Stimulated activated CD4-positive, alpha-beta T cell treated with anti-CD3 and anti-CD28 coated beads, Interleukin-1b, Interleukin-23, amount 100 ng/mL, for 4 hours (primary cell): ENCODE measurements around the gene RPL36.
A peak's percentile ranks its signal among the peaks of the same experiment; 100 is the strongest.

Experiments
- DNase-seq, 2 donors: peaks; one replicate each; pipeline ENCODE4 v3.0.0-alpha.2; 2020; ENCODE audit warnings: low read depth in 2 of 2

The RPL36 gene

DNA sequence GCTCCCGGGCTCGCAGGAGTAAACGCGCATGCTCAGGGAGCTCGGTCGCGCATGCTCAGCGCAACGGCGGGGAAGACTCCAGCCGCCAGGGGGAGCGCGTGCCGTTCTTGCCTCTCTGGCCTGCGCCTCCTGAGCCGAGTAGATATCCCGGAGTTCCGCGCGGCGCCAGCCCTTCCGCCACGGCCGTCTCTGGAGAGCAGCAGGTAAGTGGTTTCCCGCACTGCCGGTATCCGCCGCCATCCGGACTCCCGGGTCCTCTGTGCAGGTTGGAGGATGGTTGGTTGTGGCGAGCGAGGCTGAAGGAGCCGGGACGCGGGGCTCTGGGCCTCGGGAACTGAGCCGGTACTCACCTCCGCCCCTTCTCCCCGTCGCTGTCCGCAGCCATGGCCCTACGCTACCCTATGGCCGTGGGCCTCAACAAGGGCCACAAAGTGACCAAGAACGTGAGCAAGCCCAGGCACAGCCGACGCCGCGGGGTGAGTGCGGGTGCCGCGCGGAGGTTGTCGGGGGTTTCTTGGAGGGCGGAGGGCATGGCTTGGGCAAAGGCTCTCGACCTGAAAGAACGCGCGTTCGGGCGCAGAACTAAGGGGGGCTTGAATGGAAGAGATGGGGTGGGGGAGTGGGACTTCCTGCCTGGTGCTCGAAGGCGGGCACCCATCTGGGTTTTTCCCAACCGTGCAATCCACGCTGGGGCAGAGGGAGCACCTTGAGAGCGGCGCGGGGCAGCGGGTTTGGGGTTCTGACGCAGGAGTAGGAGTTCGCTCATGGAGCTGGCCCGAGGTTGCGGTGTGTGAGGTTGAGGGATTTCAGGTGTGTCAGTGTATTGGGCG, at the start of gene RPL36:
Gene RPL36 (plus strand): TSS at position 171 of the 830 bp plus-strand sequence. CDS start 213 bp downstream, at position 384.
- peak; percentile 99 for DNase-seq

DNA sequence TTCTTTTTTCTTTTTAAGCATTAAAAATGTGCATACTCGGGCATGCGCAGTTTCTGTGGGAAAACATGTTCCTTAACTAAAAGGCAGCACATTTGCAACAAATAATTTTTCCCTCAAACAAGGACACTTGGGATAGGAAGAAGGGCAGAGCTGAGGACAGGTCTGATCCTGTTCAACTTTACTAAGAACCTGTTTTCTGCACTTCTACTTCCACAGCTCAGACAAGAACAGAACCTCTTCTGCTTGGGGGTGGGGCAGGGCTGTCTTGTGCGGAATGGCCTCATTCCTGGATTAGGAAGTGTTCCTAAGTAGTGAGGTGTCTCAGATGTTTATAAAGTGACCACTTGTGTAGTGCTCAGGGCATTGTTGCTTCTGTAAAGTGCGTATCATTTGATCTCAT, 48.9 kb upstream of the RPL36 start:
- no peak for DNase-seq

GRCh38 chr19:5642204-5642603, 47.9 kb upstream of the RPL36 start:
- DNase-seq: no peak

- DNase-seq: no peak
Observed at GRCh38 chr19:5643060-5643459, 47.0 kb upstream of the RPL36 start.

- DNase-seq: no peak
Observed at GRCh38 chr19:5644037-5644436, 46.1 kb upstream of the RPL36 start.

DNA sequence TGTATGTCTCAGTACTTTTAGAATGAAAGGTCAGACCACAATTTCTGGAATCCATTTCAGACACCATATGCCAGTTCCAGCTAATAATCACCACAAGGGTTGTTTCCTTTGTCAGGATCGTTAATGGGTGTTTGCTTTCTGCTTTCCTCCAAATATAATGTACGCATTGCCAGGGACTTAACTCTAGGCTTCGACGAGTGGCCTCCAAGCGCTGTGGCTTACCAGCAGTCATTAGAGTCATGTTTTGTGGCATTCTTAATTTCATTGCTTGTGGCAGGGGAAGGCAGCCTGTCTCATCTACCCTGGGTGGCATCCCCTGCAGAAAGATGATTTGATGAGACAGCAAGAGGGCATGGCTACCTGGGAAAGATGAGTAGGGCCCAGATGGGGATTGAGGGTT, 44.7 kb upstream of the RPL36 start:
- DNase-seq: no peak

- no peak for DNase-seq
Observed at GRCh38 chr19:5646703-5647102, 43.4 kb upstream of the RPL36 start.

- DNase-seq: no peak
Observed at GRCh38 chr19:5648464-5648863, 41.6 kb upstream of the RPL36 start.

DNA sequence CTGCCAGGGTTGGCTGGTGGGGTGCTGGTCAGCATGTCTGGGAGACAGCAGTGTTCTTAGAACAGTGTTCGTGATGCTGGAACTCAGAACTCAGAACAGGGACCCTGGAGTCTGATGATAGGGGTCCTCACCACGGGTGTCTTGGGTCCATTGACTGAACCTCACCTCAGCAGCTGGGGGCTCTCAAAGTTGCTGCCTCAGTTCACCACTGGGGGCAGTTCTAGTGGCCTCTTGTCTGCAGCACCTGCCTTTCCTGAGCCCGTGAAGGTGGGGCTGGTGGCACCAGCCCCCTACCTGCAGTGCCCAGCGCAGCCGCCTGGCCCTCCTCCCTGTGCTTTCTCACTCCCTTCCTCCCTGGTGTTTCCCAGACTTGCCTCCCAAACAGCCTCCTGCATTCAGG, 38.7 kb upstream of the RPL36 start:
- DNase-seq: no peak

DNA sequence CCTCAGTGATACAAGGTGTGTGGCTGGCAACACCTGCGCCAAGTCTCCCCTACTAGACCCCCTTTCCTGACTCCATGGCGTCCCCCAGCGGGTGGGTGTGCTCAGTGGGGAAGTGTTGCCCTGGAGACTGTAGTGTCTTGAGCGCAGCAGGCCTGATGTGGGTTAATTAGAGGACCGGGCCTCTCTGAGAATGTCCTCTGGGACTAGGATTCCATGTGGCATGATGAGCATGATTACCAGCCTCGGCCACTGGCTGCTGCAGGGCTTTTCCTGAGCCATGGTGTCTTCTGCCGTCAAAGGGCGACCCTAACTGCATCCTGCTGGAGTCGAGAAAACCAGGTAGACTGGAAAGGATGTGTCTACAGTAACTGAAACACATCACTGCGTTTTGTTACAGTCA, 37.8 kb upstream of the RPL36 start:
- no peak for DNase-seq

GRCh38 chr19:5654931-5655330, 35.2 kb upstream of the RPL36 start:
- no peak for DNase-seq

DNA sequence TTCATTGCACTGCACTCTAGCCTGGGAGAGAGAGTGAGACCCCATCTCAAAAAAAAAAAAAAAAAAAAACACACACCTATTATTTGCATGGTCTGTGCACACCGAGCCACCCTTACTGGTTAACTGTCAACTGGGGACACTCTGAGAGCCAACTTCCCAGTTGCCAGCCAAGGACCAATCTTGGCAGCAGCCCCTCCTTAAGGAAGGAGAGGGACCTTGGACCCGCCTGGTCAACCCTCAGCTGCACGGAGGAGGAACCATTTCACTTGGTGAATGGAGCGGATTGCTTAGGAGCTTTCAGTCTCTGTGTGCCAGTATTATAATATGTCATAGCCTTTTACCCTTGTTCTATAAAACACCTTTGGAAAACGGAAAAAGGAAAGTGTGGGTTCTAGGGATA, 34.7 kb upstream of the RPL36 start:
- DNase-seq: no peak

- DNase-seq: no peak
Observed at GRCh38 chr19:5661483-5661882, 28.6 kb upstream of the RPL36 start.

DNA sequence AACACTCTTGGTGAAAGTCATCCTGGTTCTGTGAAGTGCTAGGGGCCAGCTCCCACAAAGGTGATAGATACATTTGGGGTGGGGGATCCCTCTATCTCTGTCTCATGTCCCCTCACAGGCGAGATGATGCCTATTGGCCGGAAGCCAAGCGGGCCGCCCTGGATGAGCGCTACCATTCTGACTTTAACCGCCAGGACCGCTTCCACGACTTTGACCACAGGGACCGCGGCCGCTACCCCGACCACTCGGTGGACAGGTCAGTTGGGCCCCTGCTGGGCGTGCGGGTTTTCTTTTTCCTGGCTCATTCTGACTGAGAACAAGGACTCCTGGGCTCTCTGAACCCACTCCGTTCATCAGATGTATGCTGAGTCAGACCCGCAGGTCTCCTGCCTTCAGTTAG, 26.2 kb upstream of the RPL36 start:
- no peak for DNase-seq

GRCh38 chr19:5664515-5664914, 25.6 kb upstream of the RPL36 start:
- DNase-seq: no peak

DNA sequence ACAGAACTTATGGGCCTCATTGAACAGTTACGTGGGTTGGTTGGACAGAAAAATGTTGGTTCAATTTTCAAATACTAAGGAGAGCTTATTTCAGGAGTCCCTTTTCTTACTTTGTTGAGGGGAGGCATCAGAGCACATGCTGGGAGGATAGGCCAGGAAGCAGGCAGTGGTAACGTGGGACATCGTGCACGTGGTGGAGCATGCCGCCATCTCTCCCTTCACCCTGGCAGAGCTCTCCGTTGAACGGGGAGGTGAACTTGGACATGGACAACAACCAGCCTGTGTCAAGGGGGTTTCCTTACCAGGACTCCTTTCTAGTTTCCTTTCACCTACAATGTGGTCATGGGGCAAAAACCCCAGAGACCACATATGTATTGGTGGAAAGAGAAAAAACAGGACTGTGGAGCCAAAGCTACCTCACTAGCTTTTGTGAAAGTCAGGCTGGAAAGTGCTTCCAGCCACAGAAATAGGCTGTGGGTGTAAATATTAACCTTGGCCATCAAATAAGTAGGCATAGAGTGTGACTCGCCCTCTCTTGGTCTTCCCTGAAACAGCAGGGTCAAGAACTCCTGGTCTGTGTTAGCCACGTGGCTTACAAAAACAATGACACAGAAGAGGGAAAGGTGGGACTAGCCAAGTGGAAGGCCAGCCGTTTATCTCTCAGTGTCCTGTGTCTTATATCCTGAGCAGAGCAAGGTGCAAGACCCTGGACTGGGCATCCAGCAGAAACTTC, 24.1 kb upstream of the RPL36 start:
- no peak for DNase-seq

DNA sequence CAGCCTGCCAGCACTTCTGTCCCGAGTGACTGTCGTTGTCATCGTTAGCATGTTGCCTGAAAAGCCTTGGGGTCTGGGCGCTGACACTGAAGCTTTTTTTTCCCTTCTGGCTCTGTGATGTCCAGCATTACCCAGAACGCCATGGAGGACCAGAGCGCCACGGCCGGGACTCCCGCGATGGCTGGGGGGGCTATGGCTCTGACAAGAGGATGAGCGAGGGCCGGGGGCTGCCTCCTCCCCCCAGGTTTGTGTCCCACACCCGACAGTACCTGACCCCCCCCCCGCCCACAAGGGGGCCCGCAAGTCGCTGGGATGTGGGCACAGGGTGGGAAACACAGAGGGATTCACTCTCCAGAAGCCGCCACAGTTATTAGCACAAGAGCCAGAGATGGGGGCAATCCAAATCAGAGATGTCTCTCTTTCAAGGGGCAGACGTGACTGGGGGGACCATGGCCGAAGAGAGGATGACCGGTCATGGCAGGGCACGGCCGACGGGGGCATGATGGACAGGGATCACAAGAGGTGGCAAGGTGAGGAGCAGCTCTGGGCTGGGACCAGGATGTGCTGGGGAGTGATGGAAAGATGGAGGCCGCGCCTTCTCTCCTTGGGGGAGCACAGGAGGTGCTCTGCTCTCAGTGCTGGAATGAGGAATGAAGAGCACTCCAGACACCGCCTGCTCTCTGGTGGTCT, 23.0 kb upstream of the RPL36 start:
- DNase-seq: no peak

GRCh38 chr19:5667751-5668271, 22.3 kb upstream of the RPL36 start:
- no peak for DNase-seq

DNA sequence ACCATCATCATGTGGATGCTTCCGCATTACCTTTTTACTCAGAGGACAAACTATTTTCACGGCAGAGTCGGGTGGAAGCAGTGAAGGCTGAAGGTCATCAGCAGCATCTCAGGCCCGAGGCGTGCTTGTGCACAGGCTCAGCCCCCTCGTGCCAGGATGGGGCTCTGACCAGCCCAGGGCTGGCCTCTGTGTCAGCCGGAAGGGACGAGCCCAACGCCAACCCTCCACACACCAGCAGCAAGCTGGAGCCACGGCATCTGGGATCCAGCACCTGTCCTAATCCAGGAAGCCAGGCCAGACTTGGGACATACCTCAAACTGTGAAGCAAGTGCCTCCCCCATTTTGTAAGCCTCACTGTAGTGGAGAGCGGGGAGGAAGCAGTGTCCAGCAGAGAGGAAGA, 20.9 kb upstream of the RPL36 start:
- DNase-seq: no peak

DNA sequence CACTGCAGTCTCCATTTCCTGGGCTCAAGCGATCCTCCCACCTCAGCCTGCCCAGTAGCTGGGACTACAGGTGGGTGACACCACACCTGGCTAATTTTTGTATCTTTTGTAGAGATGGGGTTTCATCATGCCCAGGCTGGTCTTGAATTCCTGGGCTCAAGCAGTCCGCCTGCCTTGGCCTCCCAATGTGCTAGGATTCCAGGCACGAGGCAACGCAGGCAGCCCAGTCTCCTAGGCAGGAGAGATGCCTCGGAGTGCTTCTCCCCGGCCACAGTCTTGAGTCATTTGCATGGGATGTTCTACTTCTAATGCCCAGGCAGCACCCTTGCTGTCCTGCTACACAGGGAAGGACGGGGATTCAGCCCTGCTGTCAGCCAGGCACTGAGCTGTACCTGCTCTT, 18.5 kb upstream of the RPL36 start:
- DNase-seq: no peak

DNA sequence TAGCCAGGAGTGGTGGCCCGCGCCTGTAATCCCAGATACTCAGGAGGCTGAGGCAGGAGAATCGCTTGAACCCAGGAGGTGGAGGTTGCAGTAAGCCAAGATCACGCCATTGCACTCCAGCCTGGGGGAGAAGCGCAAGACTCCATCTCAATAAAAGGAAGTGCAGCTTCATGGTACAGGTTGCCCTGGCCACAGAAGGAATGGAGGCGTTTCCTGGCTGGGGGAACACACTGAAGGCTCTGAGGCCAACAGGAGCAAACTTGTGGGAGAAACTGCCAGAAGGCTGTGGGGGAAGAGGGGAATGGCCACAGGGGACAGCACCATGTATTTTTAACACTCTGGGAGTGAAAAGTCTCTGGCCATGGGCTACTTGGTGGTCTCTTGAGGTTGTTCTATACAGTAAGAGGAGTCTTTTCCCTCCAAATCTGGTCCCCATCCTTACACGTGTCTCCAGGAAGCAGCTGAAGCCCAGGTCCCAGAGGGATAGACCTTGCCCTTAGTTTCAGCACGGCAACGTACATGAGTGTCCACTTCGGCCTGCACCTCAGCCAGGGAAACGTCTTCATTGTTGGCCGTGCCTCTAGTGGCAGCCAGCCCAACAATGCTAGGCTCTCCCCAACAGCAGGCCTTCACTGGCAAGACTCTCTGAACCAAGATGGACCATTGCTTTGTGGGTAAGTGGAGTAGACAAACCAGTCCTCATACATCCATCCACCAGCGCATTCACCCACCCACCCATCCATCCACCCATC, 17.2 kb upstream of the RPL36 start:
- no peak for DNase-seq

GRCh38 chr19:5673752-5674151, 16.3 kb upstream of the RPL36 start:
- no peak for DNase-seq
